ENCODE results near the gene PEDS1. TPM values are rescaled to one million over a fixed set of nuclear protein-coding genes. Genes with fewer than 3 reads are reported as not detected.

Gene PEDS1
- total and polyA plus RNA-seq, 2 of the 4 experiments (the other 2 are of a cell fraction), result 24.0 to 59.9 TPM

GRCh38 chr20:50107086-50107660, 46.4 kb downstream of the PEDS1 start:
- dilution Hi-C loops (cut with HindIII; ENCODE audit: low sequenced_read_pairs, unreplicated experiment) (no loop called here), in situ Hi-C loops (cut with MboI; ENCODE audit: low sequenced_read_pairs) (no loop called here), intact Hi-C loops (cut with micrococcal nuclease) (no loop called here)
- Histone ChIP-seq H4K20me1 (ENCODE audit: insufficient read depth, low read length) (peaks cover 82% of the 10 kb centered on the region), H2BK5ac (ENCODE audit: low read depth, low read length, poor library complexity, severe bottlenecking) (peak overlapping the region; percentile 23), H3K27me3 (ENCODE audit: control insufficient read depth, insufficient read depth, low read length) (no peaks in the 10 kb centered on the region), H2BK20ac (ENCODE audit: low read depth, low read length) (no peak overlapping the region), H2AFZ (replicated peaks; ENCODE audit: low read length, poor library complexity) (no peak overlapping the region), H3K27ac (ENCODE audit: insufficient read depth, low read length) (peak overlapping the region; percentile 34; the same call in 1 of the 2 replicates), H3K9me1 (ENCODE audit: insufficient read depth, low read length) (peaks cover 31% of the 10 kb centered on the region), H3K14ac (replicated peaks; ENCODE audit: low read depth, low read length) (peak overlapping the region; percentile 0), H2AK5ac (ENCODE audit: low read depth, low read length) (no peak overlapping the region), H4K8ac (ENCODE audit: low read depth in 2 of 2, low read length in 2 of 2) (no peak overlapping the region), H3K9me3 (ENCODE audit: control insufficient read depth, insufficient read depth, low read length) (no peaks in the 10 kb centered on the region), H2BK120ac (ENCODE audit: low read depth, low read length) (no peak overlapping the region), H3K9ac (ENCODE audit: low read depth, low read length) (no peak overlapping the region), H2BK15ac (ENCODE audit: low read depth, low read length) (peak overlapping the region; percentile 19; the same call in 1 of the 3 replicates), H4K91ac (ENCODE audit: insufficient read depth, low read depth, low read length) (no peak overlapping the region), H2AK9ac (replicated peaks; ENCODE audit: low read depth, low read length, poor library complexity) (no peak overlapping the region), H3K23ac (ENCODE audit: low read depth, low read length) (peak overlapping the region; percentile 33), H3K79me1 (ENCODE audit: low read depth in 1 of 2, low read length in 2 of 2) (peaks cover 5 to 67% of the 10 kb centered on the region in 2 experiments), H3K4me2 (ENCODE audit: low read depth, low read length) (peak overlapping the region; percentile 32; the same call in 1 of the 2 replicates), H3K36me3 (ENCODE audit: control insufficient read depth, insufficient read depth, low read length) (peaks cover 5% of the 10 kb centered on the region), H3K4me1 (ENCODE audit: control insufficient read depth, insufficient read depth, low read length) (peaks cover 38% of the 10 kb centered on the region), H3K18ac (ENCODE audit: low read depth, low read length) (no peak overlapping the region), H3K4ac (ENCODE audit: low read depth, low read length) (peak overlapping the region; percentile 8; the same call in 1 of the 2 replicates), H3K4me3 (ENCODE audit: insufficient read depth, low read depth, low read length) (no peak overlapping the region), H4K5ac (ENCODE audit: low read depth, low read length) (no peak overlapping the region), H3K56ac (ENCODE audit: extremely low read depth, insufficient read depth, low read length) (no peak overlapping the region)
- WGBS, 2 experiments (ENCODE audit: extremely low coverage in 2 of 2, insufficient read length in 1 of 2), result 80% methylated on average over 2 of the region's 6 CpGs; no CpG with 5 or more reads in 1 of the 2 experiments
- ChIA-PET POLR2A (ENCODE audit: unreplicated experiment) (interaction anchor here (0.6 kb wide), 1 partner anchor 75 kb away, joined by 4 read pairs; no protein-coding TSS in a partner anchor), CTCF (interaction anchor here (0.5 to 1.0 kb wide), 2 partner anchors 27 to 595 kb away, joined by 3 to 5 read pairs; no protein-coding TSS in a partner anchor)
- DNase-seq (no peak), ATAC-seq (ENCODE audit: low read depth) (no peak)
- BruUV-seq (replicated peaks), result no TSS peak
- TF ChIP-seq CHD1 (IDR thresholded peaks at IDR 0.05; ENCODE audit: low read depth, low read length), result no peak
- TF ChIP-seq SMC3 (IDR thresholded peaks at IDR 0.05; ENCODE audit: low read depth, low read length), result no peak
- TF ChIP-seq MAZ (IDR thresholded peaks at IDR 0.05; ENCODE audit: borderline replicate concordance, low read depth, low read length), result no peak
- TF ChIP-seq, protein P1, sequence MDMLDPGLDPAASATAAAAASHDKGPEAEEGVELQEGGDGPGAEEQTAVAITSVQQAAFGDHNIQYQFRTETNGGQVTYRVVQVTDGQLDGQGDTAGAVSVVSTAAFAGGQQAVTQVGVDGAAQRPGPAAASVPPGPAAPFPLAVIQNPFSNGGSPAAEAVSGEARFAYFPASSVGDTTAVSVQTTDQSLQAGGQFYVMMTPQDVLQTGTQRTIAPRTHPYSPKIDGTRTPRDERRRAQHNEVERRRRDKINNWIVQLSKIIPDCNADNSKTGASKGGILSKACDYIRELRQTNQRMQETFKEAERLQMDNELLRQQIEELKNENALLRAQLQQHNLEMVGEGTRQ (IDR thresholded peaks at IDR 0.05; ENCODE audit: low read depth, low read length), result no peak
- TF ChIP-seq FOS (IDR thresholded peaks at IDR 0.05; ENCODE audit: low read depth, low read length), result no peak
- no peak for TF ChIP-seq CTCF (conservative IDR thresholded peaks at IDR 0.05; ENCODE audit: low read depth, low read length)
- no peak for TF ChIP-seq CEBPB (IDR thresholded peaks at IDR 0.05; ENCODE audit: low read depth, low read length)
- TF ChIP-seq MXI1 (IDR thresholded peaks at IDR 0.05; ENCODE audit: borderline replicate concordance, low read depth, low read length), result no peak
- TF ChIP-seq POLR2A (IDR thresholded peaks at IDR 0.05; ENCODE audit: low read depth, low read length), result no peak
- no peak for TF ChIP-seq RCOR1 (IDR thresholded peaks at IDR 0.05; ENCODE audit: insufficient replicate concordance, low read length)
- no peak for TF ChIP-seq RFX5 (IDR thresholded peaks at IDR 0.05; ENCODE audit: low read depth, low read length)
- no peak for TF ChIP-seq RAD21 (IDR thresholded peaks at IDR 0.05; ENCODE audit: low read length)
- TF ChIP-seq MAFK (IDR thresholded peaks at IDR 0.05; ENCODE audit: low read depth, low read length), result no peak
- TF ChIP-seq, protein P2, sequence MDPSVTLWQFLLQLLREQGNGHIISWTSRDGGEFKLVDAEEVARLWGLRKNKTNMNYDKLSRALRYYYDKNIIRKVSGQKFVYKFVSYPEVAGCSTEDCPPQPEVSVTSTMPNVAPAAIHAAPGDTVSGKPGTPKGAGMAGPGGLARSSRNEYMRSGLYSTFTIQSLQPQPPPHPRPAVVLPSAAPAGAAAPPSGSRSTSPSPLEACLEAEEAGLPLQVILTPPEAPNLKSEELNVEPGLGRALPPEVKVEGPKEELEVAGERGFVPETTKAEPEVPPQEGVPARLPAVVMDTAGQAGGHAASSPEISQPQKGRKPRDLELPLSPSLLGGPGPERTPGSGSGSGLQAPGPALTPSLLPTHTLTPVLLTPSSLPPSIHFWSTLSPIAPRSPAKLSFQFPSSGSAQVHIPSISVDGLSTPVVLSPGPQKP (IDR thresholded peaks at IDR 0.05; ENCODE audit: borderline replicate concordance, low read depth, low read length), result no peak
- TF ChIP-seq NFE2L2 (IDR thresholded peaks at IDR 0.05; ENCODE audit: low read depth, low read length), result no peak
- TF ChIP-seq BHLHE40 (IDR thresholded peaks at IDR 0.05; ENCODE audit: low read depth, low read length), result no peak

Data from IMR-90 (cell line).